ENCODE measurements around the gene WASF3.

DNA sequence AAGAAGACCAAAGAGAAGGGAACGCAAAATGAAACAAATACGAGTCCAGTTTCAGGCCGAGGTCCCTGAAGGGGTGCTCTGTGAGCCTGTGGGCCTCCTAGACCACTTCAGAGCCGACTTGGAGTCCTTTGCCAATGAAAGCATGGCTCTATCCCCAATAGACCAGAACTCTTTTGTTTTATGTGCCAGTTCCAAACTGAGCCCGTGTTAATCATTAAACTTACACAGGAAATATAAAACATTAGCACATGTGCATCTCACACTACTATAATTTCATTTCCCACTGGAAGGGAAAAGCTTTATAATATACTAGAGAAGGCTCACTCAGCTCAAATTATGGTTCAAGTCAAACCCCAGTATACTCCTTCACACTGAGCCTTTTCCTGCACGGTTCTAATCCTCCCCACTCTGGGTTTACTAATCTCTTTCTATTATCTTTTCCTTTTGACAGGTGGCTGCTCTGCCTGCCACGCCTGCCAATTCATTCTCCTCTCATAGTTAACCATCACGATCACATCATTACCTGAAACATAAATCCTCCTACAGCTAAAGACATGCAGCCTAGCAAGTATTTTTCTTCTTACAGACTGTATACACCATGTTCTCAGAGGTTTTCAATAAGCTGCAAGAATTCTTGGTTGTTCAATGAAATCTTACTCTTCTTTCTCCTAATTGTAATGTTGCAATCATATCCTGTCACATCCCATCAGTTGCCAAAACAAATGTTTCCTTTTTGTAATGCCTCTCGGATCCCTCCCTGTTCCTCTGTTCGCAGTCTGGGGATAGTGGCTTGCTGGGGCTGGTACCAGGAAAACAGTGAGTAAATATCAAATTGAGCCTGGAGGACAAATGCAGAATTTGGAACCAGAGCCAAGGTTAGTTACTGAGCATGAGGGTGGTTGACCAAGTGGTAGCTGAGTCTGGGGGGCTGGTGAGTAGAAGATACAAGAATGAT is 18.8 kb upstream of the WASF3 start:
- TF ChIP-seq CTCF (IDR thresholded peaks at IDR 0.05; ENCODE audit: borderline replicate concordance, extremely low read depth, low read length, poor library complexity, severe bottlenecking) (no peak), EZH2 (IDR thresholded peaks at IDR 0.05; ENCODE audit: borderline replicate concordance, low read depth, low read length, severe bottlenecking) (no peak)

Measured in DND-41 (cell line).